ENCODE measurements around the gene MBD5.
"Not testable (repeated sequence)": the region's sequence is repeated elsewhere in the genome, so short reads cannot be mapped to it uniquely, and the experiment has no call there.

Gene MBD5

DNA sequence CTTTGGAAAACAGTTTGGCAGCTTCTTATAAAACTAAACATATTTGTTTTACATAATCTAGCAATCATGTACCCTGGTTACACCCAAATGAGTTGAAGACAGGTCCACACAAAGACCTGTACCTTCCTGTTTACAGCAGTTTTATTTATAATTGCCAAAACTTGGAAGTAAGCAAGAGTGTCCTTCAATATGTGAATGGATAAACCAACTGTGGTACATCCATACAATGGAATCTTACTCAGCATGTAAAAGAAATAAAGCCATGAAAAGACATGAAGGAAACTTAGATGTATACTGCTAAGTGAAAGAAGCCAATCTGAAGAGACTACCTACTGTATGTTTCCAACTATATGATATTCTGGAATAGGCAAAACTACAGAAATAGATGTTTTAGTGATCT is 24.1 kb upstream of the MBD5 start:
- no peak overlapping the region for H3K4me3 ChIP-seq (ENCODE audit: low read length)
- TF ChIP-seq, protein P1, sequence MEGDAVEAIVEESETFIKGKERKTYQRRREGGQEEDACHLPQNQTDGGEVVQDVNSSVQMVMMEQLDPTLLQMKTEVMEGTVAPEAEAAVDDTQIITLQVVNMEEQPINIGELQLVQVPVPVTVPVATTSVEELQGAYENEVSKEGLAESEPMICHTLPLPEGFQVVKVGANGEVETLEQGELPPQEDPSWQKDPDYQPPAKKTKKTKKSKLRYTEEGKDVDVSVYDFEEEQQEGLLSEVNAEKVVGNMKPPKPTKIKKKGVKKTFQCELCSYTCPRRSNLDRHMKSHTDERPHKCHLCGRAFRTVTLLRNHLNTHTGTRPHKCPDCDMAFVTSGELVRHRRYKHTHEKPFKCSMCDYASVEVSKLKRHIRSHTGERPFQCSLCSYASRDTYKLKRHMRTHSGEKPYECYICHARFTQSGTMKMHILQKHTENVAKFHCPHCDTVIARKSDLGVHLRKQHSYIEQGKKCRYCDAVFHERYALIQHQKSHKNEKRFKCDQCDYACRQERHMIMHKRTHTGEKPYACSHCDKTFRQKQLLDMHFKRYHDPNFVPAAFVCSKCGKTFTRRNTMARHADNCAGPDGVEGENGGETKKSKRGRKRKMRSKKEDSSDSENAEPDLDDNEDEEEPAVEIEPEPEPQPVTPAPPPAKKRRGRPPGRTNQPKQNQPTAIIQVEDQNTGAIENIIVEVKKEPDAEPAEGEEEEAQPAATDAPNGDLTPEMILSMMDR (IDR thresholded peaks at IDR 0.05; ENCODE audit: insufficient read depth, low read depth, low read length, missing control alignments): no peak
- no peak for DNase-seq (ENCODE audit: low read depth)

DNA sequence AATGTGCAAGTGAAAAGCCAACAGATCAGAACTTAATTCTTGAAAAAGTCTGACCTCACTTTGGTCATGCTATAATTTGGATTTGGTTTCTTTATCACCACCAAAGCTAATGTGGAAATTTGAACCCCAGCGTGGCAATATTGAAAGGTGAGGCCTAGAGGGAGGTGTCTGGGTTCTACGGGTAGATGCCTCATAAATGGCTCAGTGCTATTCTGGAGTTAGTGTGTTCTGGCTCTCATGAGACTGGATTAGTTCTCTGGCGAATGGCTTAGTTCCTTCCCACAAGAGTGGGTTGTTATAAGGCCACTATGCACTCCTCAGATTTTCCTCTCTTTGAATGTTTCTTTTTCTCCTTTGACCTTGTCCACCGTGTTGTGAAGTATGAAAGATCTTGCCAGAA is 22.7 kb upstream of the MBD5 start:
- TF ChIP-seq, protein P1 (IDR thresholded peaks at IDR 0.05; ENCODE audit: insufficient read depth, low read depth, low read length, missing control alignments): no peak

DNA sequence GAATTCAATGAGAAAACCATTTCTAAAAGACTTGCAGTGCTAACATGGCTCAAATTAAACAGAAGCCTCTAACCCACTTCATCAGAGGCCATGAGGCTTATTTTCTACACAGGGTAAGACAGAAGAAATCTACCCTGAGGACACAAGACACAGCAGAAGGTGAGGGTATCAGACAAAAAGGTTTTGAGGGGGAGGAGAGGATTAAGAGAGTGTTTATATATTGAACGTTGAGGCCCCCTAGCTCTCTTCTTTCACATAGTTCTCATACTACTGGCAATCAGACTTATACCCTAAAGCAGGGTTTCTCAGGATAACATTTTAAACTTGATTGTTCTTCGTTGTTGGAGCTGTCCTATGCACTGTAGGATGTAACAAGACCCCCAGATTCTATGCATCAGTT is 21.8 kb upstream of the MBD5 start:
- DNase-seq (ENCODE audit: low read depth): no peak
- H3K4me3 ChIP-seq (ENCODE audit: low read length): no peak overlapping the region
- TF ChIP-seq, protein P1 (IDR thresholded peaks at IDR 0.05; ENCODE audit: insufficient read depth, low read depth, low read length, missing control alignments): no peak

More for the DNA sequence above, 22.7 kb upstream of the MBD5 start:
- no peak overlapping the region for H3K4me3 ChIP-seq (ENCODE audit: low read length)
- no peak for DNase-seq (ENCODE audit: low read depth)

DNA sequence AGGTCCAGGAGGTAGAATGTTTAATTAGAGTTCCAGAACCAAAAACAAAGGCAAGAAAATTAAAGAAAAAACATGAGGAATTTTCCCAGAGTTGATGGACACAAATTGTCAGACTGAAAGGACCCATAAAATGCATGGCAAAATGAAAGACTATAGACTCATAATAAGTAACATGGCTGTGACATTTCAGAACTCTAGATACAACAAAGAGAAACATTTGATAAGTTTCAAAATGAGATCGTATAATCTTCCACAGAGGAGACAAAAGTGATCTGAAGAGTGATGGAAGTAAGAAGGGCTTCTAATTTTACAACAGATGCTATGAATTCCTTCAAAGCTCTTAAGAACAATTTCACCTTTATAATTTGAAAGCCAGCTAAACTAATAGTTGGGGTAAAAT is 20.8 kb upstream of the MBD5 start:
- no peak for DNase-seq (ENCODE audit: low read depth)
- H3K4me3 ChIP-seq (ENCODE audit: low read length): no peak overlapping the region
- TF ChIP-seq, protein P1 (IDR thresholded peaks at IDR 0.05; ENCODE audit: insufficient read depth, low read depth, low read length, missing control alignments): no peak

DNA sequence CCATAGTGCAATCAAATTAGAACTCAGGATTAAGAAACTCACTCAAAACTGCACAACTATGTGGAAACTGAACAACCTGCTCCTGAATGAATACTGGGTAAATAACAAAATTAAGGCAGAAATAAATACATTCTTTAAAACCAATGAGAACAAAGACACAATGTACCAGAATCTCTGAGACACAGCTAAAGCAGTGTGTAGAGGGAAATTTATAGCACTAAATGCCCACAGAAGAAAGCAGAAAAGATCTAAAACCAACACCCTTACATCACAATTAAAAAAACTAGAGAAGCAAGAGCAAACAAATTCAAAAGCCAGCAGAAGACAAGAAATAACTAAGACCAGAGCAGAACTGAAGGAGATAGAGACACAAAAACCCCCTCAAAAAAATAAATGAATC is 18.5 kb upstream of the MBD5 start:
- DNase-seq (ENCODE audit: low read depth); H3K4me3 ChIP-seq (ENCODE audit: low read length): not testable (repeated sequence)

DNA sequence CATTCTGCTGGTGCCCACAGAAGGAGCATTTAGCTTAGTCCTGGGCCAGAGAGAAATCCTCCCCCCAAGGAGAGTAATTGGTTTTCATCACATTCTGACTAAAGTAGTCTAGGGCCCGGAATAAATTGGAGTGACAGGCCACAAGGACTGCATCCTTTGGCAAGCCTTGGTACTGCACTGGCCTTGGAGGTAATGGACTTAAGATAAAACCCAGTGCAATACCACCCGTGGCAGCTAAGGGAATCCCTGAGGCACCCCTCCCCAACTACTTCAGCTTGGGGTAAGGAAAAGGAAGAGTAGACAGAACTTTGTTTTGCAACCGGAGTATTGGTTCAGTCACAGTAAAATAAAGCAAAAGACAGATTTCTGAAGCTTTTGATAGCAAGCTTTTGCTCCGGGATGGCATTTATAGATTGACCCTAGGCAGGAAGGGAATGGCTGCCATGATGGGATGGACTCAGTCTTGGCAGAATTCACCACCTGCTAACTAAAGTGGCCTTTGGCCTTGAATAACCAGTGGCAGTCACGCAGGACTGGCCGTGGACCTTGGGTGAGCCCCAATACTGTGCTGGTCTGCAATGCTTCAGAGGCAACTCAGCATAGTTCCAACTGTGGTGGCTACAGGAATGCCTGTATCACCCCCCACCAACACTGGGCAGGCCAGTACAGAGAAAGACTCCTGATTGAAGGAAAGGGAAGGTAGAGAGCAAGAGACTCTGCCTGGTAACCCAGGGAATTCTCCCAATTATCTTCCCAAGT is 14.5 kb upstream of the MBD5 start:
- no peak overlapping the region for H3K4me3 ChIP-seq (ENCODE audit: low read length)
- TF ChIP-seq, protein P1 (IDR thresholded peaks at IDR 0.05; ENCODE audit: insufficient read depth, low read depth, low read length, missing control alignments): no peak
- no peak for DNase-seq (ENCODE audit: low read depth)

DNA sequence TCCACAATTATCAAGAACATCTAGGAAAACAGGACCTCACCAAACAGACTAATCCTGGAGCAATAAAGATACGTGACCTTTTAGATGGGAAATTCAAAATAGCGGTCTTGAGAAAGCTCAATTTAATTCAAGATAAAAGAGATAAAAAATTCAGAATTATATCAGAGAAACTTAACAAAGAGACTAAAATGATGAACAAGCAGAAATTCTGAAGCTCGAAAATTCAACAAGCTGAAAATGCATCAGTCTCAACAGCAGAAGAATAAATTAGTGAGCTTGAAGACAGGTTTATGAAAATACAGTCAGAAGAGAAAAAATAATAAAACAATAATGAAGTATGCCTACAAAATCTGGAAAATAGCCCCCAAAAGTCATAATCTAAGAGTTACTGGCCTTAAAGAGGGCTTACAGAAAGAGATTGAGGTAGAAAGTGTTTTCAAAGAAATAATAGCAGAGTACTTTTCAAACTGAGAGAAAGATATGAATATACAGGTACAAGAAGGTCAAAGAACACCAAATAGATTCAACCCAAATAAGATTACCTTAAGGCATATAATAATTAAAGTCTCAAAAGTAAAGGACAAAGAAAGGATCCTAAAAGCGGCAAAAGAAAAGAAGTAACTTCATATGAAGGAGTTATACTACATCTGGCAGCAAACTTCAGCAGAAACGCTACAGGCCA is 13.5 kb upstream of the MBD5 start:
- no peak overlapping the region for H3K4me3 ChIP-seq (ENCODE audit: low read length)
- DNase-seq (ENCODE audit: low read depth): no peak
- TF ChIP-seq, protein P1 (IDR thresholded peaks at IDR 0.05; ENCODE audit: insufficient read depth, low read depth, low read length, missing control alignments): no peak

DNA sequence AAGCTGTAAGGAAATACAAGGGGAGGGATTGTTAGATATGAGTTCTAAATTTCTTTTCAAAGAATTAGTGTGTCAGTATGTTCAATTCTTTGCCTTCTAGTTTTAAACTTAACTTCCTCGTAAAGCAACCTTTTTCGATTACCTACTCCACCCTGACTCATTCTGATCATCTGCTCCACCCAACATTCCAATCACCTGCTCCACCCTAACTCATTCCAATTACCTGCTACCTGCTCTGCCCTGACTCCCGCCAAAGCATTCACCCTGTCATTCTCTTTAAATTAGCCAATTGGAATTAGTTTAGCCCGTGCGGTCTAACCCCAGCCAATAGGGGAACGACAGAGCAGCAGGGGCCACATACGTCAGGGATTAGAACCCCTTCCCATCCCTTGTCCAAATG is 12.5 kb upstream of the MBD5 start:
- H3K4me3 ChIP-seq (ENCODE audit: low read length): not testable (repeated sequence)
- peak; percentile 6 for DNase-seq (ENCODE audit: low read depth)
